ENCODE results near the gene DIS3L2.
A peak's percentile ranks its signal among the peaks of the same experiment; 100 is the strongest.
"Not testable (repeated sequence)": the region's sequence is repeated elsewhere in the genome, so short reads cannot be mapped to it uniquely, and the experiment has no call there.

DIS3L2 gene

DNA sequence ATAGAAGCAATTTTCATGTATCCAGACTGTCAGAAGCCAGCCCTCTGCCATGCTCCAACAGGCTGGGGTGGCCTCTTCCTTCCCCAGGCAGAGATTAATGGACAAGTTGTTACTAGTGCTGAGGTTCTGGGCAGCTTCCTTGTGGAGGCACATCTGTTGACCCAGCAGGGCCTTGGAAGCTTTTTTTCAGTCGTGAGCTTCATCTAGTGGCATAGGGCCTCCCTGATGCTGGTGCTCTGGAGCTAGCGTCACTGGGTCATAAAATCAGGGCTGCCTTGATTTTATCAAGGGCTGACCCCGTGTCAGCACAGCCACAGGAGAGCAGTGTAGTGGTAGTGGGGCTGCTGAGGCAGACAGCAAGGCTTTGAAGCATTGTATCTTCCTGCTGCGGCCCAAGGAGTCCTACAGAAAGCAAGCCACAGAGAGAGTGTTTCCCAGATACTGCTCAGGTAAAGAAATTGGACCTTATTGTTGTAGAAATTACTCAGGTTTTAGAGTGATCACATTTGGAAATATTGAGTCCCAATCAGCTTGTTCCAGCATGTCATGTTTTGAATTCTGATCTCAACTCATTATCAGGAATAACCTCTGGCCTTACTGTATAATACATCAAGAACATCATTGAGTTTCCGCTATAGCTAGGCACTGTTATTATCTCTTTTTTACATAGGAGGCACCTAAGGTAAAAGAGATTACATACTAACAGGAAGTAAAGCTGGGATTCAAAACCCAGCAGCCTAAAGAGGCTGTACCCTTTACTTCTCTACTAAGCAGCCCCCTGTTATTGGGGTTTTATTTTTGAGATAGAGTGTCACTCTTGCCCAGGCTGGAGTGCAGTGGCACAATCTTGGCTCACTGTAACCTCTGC is 324.7 kb downstream of the DIS3L2 start:
- DNase-seq (ENCODE audit: insufficient read length, low spot score): no peak
- no peak for FAIRE-seq

- FAIRE-seq: no peak
- DNase-seq (ENCODE audit: insufficient read length, low spot score): no peak
Measured at GRCh38 chr2:232287316-232287715, 325.8 kb downstream of the DIS3L2 start.

GRCh38 chr2:232288489-232289030 is 327.0 kb downstream of the DIS3L2 start:
- no peak for FAIRE-seq

GRCh38 chr2:232290668-232291067 is 329.2 kb downstream of the DIS3L2 start:
- no peak for FAIRE-seq
- no peak for DNase-seq (ENCODE audit: insufficient read length, low spot score)

More at GRCh38 chr2:232288489-232289030, 327.0 kb downstream of the DIS3L2 start:
- no peak for DNase-seq (ENCODE audit: insufficient read length, low spot score)

DNA sequence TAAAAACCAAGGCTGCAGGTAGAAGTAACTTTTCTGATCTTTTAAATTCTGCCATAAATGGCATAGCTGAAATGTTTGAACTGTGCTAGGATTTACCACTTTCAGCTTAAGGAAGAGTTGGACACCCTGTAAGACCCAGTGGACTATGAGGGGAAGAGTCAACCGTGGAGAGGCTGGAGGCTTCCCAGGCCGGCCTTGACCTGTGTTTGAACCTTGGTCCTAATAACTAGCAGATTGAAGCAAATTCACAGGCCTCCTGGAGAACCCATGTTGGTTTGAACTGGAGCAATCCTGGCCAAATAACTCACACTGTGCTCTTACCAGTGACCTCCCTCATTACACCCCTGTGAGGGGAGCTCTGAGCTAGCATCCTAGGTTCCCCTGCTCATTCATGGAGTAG is 329.8 kb downstream of the DIS3L2 start:
- FAIRE-seq: no peak
- no peak for DNase-seq (ENCODE audit: insufficient read length, low spot score)

DNA sequence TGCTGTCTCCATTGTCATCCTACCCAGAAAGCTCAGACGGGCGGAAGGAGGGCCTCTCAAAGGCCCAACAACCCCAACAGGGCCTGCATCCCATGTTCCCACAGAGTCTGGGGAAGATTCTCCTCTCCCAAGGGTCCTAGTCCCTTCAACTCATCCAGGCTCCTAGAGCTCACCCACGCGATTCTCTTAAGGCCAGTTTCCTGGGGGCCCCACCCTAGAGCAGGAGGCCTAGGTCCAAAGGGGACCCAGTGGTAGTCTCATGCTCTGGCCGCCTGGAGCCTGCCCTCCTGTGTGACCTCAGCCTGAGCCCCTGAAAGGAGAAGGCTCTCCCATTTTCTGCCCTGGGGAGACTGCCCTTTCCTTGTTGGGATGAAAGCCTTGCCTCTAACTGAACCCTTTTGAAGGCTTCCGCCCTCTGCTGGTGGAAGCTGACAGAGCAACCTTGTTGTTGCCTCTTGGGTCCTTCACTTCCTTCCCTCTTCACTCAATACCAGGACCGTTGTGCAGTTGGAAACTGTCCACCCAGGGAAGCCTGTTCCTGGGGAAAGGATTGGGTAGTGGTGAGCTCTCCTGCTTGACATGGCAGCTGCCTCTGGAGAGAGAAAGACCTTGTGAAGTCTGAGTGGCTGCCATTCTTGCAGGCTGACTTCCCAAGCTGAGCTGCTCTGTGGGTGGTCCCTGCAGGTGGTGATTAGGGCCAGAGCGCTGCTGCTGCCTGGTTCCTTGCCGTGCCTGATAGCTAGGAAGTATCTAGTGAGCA is 331.1 kb downstream of the DIS3L2 start:
- peak; percentile 90 for FAIRE-seq
- peak; percentile 55 for DNase-seq (ENCODE audit: insufficient read length, low spot score)

DNA sequence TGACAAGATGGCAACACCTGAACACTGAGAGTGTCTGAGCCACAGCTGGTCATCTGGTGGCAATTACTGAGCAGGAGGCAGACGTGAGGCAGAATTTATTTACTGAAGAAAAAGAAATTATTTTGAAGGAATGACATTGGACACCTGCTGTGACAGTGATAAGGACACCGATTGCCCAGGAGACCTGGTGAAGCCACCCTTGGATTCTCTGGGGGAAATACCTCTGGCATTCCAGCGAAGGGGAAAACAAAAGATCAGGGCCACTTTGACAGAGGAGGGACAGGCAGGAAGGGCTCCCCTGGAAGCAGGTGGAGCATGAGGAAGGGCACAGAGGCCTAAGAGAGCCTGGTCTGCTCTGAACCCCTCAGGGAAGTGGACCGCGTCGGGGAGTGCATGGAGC is 331.7 kb downstream of the DIS3L2 start:
- no peak for DNase-seq (ENCODE audit: insufficient read length, low spot score)
- FAIRE-seq: no peak

GRCh38 chr2:232295971-232296370 is 334.5 kb downstream of the DIS3L2 start:
- FAIRE-seq: no peak
- DNase-seq (ENCODE audit: insufficient read length, low spot score): no peak

DNA sequence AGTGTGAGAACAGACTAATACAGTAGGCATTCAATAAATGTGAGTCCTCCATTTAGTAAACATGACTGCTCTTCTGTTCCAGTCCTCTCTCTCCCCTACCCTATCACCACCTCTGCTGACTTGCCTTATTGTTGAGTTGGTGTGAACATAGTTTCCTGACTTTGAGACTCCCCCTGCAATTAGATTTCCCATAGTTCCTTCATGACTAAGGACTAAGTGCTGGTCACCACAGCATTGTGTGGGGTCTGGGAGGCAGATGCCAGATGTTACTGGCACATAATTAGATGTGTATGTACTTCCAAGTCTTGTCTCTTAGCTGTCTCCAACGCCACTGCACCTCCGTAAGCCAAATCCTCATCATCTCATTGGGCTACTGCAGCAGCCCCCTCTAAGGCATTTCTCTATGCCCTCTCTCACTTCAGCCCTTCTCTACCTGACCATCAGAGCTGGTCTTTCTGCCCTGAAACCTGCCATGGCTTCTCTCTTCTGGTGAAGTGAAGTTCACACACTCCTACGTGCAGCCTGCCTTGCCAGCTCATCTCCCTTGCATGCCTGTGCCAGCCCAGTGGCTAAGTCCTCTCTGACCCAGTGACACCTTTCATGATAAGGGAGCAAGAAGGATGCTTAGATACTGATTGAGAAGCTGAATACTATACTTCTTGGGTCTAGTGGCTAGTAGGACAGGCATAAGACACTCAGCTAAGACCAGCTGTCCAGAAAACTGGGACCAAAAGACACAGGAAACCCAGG is 335.4 kb downstream of the DIS3L2 start:
- DNase-seq (ENCODE audit: insufficient read length, low spot score) (no peak), FAIRE-seq (no peak)

- DNase-seq (ENCODE audit: insufficient read length, low spot score): no peak
- FAIRE-seq: no peak
Measured at GRCh38 chr2:232299084-232299483, 337.6 kb downstream of the DIS3L2 start.

GRCh38 chr2:232299927-232300674 is 338.6 kb downstream of the DIS3L2 start:
- DNase-seq (ENCODE audit: insufficient read length, low spot score) (no peak), FAIRE-seq (no peak)

GRCh38 chr2:232300894-232301387 is 339.4 kb downstream of the DIS3L2 start:
- DNase-seq (ENCODE audit: insufficient read length, low spot score): no peak

DNA sequence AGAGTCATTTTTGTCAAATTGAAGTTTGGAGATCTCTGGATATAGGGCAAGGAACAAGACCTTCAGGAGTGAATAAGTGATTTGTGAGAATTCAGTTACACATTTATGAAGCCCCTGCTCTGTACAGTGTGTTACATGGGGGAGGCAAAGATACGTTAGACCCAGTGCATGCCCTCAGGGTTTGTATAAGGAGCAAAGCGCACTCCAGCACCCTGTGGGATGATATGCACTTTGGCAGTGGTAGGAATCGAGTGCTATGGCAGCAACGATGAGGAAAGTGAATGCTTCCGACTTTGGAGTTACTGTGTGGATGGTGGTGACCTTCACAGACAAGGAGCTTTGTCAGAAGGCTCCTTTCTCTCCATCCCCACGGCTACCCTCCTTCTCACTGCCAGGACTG is 342.7 kb downstream of the DIS3L2 start:
- no peak for DNase-seq (ENCODE audit: insufficient read length, low spot score)
- FAIRE-seq: no peak

More at GRCh38 chr2:232300894-232301387, 339.4 kb downstream of the DIS3L2 start:
- FAIRE-seq: no peak

DNA sequence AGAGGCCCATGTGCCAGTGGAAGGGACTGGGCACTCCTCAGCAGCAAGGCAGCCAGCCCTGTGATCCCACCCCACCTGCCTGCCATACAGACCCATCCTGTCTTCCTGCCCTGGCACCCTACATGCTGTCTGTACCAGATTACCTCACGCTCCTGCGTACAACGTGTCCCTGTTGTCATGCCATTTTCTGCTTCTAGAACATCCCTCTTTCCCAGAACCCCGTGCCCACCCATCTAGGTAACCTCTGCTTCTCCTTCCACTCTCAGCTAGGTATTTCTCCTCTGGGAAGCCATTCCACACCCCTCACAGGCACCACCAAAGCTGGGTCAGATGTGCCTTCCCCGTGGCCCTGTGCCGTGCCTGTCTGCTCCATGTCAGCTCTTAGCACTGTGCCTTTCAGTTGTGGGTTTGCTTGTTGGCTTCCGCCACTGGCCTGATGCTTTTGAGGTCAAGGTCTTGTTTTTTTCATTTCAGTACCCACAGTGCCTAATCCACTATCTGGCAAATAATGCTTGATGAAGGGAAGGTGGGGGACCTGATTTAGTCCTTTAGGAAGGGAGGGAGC is 345.3 kb downstream of the DIS3L2 start:
- FAIRE-seq: no peak

GRCh38 chr2:232307854-232308253 is 346.3 kb downstream of the DIS3L2 start:
- DNase-seq (ENCODE audit: insufficient read length, low spot score): no peak
- no peak for FAIRE-seq

More for the DNA sequence above, 345.3 kb downstream of the DIS3L2 start:
- DNase-seq (ENCODE audit: insufficient read length, low spot score): no peak

DNA sequence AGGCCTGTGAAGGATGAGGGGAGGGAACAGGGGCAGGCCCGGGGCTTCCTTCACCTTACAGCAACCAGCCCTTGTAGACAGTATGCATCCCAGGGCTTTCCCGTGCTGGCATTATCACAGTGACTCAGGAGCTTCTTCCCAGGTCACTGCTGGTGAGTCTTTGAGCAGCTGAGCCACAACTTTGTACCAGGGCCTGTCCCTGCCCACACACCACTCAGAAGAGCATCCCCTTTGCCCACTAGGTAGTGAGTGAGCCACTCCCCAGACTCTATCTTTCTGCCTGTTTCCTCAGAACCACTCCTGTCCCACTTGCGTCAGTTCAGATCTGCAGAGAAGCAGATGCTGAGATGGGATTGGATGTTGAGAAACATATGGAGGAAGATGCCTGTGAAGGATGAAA is 347.5 kb downstream of the DIS3L2 start:
- no peak for FAIRE-seq
- no peak for DNase-seq (ENCODE audit: insufficient read length, low spot score)

- no peak for FAIRE-seq
- no peak for DNase-seq (ENCODE audit: insufficient read length, low spot score)
Measured at GRCh38 chr2:232309592-232309991, 348.1 kb downstream of the DIS3L2 start.

DNA sequence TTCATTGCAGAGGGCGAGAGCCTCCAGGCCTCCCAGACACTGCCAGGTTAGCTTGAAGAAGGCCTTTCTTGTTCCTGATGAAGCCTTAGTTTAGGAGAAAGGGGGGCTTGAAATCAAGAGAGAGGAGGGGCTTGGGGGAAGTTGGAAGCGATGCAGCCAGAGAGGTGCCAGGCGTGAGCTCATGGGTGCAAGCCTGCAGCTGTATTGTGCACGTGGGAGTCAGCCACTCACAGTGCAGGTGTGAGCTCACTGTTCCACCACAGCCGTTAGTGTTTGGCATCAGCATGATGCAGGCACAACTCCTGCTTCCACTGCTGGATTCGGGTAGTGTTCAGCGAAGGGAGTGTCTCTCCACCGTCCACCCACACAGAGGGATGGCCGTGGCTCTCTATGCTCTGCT is 348.6 kb downstream of the DIS3L2 start:
- FAIRE-seq (no peak), DNase-seq (ENCODE audit: insufficient read length, low spot score) (no peak)

DNA sequence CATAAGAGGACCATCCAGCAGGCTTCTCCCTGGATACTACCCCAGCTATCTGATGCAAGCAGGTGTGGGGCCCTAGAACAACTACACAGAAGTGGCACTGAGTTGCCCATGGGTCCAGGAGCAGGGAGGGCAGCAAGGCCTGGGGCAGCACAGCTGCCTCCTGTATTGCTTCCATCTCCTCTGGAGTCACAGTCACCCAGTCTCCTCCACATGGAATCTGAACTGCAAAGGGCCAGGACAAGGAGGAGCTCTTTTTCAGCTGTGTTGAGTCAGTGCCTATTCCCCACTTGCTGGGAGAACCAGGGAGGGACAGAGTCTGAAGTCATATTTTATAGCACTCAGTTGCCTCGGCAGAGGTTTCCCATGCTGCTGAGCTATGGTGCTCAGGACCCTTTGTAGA is 349.2 kb downstream of the DIS3L2 start:
- no peak for FAIRE-seq
- DNase-seq (ENCODE audit: insufficient read length, low spot score): no peak

DNA sequence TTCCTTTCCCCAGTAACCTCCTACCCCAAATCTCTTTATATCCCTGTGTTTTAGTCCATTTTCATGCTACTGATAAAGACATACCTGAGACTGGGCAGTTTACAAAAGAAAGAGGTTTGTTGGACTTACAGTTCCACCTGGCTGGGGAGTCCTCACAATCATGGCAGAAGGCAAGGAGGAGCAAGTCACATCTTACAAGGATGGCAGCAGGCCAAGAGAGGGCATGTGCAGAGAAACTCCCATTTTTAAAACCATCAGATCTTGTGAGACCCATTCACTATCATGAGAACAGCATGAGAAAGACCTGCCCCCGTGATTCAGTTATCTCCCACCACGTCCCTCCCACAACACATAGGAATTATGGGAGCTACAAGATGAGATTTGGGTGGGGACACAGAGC is 352.1 kb downstream of the DIS3L2 start:
- not testable (repeated sequence) for FAIRE-seq; DNase-seq (ENCODE audit: insufficient read length, low spot score)
